ENCODE measurements around the gene AARS2. TPM values are rescaled to one million over a fixed set of nuclear protein-coding genes. Genes with fewer than 3 reads are reported as not detected.
"Not testable (repeated sequence)": the region's sequence is repeated elsewhere in the genome, so short reads cannot be mapped to it uniquely, and the experiment has no call there.

The AARS2 gene
- total RNA-seq, 2 experiments from 2014 or later, result 24.5 to 24.9 TPM

DNA sequence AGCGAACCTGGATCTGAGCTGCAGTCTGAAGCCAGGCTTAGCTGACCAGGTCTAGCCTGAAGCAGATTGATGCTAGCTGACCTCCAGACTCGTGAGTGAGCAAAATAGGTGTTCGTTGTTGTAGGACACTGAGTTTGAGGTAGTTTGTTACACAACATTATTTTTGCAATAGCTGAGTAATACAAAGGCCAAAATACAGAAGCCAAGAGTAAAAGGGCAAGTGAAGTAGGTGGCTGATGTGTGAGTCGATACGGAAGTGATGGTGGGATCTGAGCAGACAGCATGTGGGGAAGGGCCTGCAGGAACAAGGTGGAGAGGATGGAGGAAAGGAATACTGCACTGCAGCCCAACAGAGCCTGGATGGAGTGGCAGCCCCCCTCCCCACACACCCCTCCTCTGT lies 20.8 kb upstream of the AARS2 start:
- ChIA-PET CTCF (interaction anchor here (7.9 kb wide), 1 partner anchor 67 kb away, joined by 64 read pairs; the partner anchor contains the start of gene NFKBIE), POLR2A (no interaction called here)

DNA sequence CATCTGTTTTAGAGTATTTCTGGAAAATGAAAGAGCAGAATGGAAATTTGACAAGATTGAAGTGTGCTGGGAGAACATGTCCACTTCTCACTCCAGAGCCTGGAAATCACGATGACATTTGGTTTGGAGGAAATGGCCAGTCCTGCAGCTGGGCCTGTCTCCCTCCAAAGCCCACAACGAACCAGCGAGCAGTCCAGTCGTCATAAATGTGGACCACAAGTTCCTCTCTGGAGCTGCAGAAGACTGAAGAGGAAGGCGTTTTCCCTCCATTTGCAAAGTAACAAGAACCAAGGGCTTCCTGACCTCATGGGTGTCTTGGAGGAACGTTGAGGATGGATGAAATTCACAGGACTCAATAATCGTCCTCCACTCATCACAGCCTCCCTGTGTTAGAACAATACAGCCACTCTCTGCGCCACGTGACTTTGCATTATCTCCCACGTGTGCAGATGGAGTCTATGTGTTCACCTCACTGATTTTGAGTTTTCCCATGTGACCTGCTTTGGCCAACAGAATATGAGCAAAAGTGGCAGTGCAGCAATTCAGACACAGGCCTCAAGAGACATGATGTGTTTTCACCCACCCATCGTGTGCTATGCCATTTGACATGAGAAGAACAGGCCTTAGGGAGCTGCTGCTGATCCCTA lies 20.2 kb upstream of the AARS2 start:
- ChIA-PET CTCF (interaction anchor here (7.9 kb wide), 1 partner anchor 67 kb away, joined by 64 read pairs; the partner anchor contains the start of gene NFKBIE), POLR2A (no interaction called here)

DNA sequence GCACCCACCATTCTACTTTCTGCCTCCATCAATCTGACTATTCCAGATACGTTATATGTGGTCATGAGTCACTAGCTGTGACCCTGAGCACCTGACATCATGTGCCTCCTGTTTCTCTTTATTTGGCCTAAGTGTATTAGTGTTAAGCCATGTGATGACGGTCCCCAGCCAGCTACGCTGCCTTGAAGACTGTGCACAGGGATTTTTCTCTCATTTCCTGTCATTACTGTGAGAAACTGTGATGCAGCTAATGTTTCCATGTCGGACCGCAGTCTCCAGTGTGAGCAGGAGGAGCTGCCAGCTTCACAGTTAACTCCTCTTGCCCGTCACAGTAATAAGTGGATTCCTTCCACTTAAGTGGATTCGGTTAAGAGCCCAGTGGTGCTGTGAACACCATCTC lies 19.4 kb upstream of the AARS2 start:
- CTCF ChIA-PET, result interaction anchor here (7.9 kb wide), 1 partner anchor 66 kb away, joined by 64 read pairs; the partner anchor contains the start of gene NFKBIE
- POLR2A ChIA-PET, result no interaction called here

DNA sequence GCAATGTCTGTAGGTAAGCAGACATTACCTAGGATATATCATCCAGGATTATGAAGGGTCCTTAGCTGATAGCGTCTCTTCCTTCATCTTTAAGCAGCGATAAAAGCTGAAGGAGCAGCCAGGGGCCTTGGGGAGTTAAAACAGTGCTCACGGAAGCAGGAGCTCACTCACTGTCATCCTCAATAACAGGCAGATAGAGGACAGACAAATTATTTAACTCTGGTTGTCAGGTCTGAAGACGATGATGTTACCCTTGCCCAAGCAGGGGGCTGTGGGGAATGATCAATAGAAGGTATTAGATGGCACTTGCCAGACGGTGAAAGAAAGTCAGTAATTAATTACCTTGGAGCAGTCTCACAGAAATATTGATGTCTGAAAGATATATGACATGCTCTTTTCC lies 16.7 kb upstream of the AARS2 start:
- CTCF ChIA-PET, result interaction anchor here (1.0 kb wide), 1 partner anchor 66 kb away, joined by 3 read pairs; no protein-coding TSS in a partner anchor
- POLR2A ChIA-PET, result no interaction called here

DNA sequence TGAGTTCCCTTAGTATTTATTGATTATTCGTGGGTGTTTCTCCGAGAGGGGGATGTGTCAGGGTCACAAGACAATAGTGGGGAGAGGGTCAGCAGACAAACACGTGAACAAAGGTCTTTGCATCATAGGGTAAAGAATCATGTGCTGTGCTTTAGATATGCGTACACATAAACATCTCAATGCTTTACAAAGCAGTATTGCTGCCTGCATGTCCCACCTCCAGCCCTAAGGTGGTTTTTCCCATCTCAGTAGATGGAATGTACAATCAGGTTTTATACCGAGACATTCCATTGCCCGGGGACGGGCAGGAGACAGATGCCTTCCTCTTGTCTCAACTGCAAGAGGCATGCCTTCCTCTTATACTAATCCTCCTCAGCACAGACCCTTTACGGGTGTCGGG lies 15.1 kb upstream of the AARS2 start:
- POLR2A ChIA-PET, CTCF ChIA-PET: not testable (repeated sequence)

DNA sequence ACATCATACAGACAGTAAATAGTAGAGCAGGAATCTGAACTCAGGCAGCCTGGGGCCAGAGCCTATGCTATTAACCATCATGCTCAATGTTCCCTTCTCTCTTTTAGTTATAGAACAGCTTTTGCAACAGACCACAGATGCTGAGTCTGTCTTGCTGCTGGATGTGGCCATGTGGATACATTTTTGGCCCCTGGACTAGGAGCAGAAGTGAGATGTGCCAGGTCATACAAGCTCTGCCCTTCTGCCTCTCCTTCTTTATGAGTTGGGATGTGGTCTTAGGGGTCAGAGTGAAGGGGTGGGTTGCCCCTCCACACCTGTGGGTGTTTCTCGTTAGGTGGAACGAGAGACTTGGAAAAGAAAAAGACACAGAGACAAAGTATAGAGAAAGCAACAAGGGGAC lies 14.6 kb upstream of the AARS2 start:
- CTCF ChIA-PET, result no interaction called here
- POLR2A ChIA-PET, result no interaction called here

DNA sequence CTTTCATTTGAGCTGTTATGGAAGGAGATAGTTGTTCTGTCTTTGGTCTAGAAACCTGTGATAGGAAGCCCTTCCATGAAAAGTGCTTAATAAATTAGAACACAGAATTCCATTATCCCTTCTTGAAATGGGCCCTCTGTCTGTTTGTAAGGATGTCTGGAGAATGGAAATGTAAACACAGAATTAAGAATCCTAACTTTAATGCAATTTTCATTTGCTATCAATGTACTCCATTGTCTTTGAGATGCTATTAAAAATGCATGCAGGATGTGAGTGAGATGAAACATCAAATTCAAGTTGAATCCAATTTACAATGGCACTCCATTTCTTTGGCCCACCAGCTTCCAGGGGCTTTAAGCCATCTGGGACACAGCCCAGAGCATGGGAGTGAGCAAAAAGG lies 13.9 kb upstream of the AARS2 start:
- CTCF ChIA-PET, result no interaction called here
- POLR2A ChIA-PET, result no interaction called here

DNA sequence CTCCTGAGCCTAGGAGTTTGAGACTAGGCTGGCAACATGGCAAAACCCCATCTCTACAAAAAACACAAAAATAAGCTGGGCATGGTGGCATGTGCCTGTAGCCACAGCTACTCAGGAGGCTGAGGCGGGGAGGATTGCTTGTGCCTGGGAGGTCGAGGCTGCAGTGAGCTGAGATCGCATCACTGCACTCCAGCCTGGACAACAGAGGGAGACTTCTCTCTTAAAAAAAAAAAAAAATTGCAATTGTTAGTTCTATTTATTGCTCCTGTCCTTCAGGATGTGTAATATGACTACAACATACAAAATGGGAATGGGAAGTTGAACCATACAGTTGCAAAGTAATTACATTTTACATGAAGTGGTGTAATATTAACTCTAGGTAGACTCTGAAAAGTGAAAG lies 8.1 kb upstream of the AARS2 start:
- POLR2A ChIA-PET, result no interaction called here
- CTCF ChIA-PET, result interaction anchor here (1.3 kb wide), 1 partner anchor 100 kb away, joined by 3 read pairs; no protein-coding TSS in a partner anchor

DNA sequence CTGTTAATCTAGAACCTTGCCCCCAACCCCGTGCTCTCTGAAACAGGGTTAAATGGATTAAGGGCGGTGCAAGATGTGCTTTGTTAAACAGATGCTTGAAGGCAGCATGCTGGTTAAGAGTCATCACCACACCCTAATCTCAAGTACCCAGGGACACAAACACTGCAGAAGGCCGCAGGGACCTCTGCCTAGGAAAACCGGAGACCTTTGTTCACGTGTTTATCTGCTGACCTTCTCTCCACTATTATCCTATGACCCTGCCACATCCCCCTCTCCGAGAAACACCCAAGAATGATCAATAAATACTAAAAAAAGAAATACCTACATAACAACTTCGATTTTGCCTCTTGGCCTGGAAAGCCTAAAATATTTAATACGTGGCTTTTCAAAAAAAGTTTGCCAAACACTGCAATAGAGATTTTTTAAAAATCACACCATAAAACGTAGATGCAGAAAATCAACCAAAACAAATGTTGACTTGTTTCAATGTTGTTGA lies 4.0 kb upstream of the AARS2 start:
- POLR2A ChIA-PET, CTCF ChIA-PET: not testable (repeated sequence)

DNA sequence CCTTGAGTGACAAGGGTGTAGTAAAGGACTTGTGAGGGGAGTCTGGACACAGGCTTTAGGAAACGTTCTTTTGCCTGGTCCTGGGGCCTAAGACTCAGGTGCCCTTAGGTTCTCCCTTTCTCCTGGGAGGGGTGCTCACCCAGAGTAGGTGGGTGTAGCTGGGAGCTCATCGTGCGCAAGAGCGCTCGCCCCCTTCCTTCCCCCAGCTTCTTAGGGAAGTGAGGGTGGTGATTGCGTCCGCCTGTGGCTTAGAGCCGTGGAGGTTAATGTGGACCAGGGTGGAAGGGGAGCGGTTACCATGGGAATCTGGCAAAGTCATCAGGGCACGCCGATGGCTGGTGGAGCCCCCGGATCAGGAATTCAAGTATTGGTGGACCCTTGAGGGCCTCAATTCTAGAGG lies 3.3 kb upstream of the AARS2 start:
- POLR2A ChIA-PET, result no interaction called here

DNA sequence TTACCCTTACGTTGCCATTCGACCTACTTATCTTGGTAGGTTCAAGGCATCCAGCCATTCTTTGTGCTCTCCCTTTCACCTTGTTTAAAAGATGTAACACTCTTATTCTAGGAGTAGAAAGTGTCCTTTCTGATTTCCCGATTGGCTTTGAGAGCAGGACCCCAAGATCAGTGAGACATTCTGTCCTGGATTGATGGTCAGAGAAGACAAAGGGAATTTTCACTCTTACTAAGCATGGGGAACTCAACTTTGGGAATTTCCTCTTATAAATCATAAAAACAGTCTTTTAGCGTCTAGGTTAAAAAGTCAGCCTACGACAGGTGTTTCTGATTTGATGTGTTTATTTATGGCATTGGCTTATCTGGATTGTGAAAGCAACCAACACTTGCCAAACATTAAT lies 2.8 kb upstream of the AARS2 start:
- CTCF ChIA-PET, result no interaction called here
- POLR2A ChIA-PET, result no interaction called here

More for the DNA sequence above, 3.3 kb upstream of the AARS2 start:
- CTCF ChIA-PET, result no interaction called here

DNA sequence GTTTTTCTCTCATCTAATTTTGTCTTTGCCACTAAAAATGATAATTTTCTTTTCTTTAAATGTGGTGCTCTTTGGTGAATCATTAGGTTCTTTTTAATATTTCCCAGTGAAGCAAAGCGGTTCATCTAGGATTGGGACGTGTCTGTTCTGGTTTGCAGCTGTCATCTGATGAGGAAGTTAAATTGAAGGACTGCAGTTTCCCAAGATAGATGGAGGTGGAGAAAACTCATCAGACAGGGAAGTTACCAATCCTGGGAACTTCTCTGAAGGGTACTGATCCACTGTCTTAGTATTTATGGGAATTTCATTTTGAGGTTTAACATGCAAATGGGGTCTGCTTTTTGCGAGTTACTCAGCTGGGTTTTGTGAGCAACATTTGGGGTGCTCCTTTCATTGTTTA lies 2.4 kb upstream of the AARS2 start:
- CTCF ChIA-PET, result interaction anchor here (0.8 kb wide), 1 partner anchor 48 kb away, joined by 3 read pairs; no protein-coding TSS in a partner anchor
- POLR2A ChIA-PET, result no interaction called here

DNA sequence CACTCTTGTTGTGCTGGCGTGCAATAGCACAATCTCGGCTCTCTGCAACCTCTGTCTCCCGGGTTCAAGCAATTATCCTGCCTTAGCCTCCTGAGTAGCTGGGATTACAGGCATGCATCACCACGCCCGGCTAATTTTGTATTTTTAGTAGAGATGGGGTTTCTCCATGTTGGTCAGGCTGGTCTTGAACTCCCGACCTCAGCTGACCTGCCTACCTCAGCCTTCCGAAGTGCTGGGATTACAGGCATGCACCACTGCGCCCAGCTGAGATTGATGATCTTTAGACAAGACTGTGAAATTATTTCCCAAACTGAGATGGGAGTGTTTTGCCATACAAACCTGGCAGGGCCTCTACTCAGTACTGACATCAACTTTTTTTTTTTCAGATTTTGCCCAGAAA lies 1.5 kb upstream of the AARS2 start:
- ChIA-PET POLR2A (interaction anchor here (0.6 kb wide), 1 partner anchor 33 kb away, joined by 3 read pairs; no protein-coding TSS in a partner anchor), CTCF (interaction anchor here (0.8 to 2.7 kb wide), 2 partner anchors 10 to 47 kb away, joined by 3 to 16 read pairs; no protein-coding TSS in a partner anchor)

DNA sequence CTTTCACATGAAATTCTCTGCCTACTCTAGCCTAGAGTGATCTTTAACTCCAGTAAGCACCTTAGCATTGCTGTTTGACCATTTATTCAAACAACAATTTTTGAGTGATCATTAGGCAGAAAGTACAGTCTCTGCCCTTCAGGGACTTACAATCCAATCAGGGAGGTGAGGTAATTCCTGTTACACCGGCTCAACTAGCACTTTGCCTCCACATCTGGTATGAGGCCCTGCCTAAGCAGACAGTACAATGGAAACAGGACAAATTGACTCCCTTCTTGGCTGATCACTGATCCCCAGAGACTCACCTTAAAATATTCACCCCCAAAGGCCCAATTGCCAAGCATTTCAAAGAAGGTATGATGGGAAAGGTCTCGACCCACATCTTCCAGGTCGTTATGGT lies 1.4 kb downstream of the AARS2 start:
- ChIA-PET CTCF (interaction anchor here (1.6 to 1.8 kb wide), 2 partner anchors 43 to 45 kb away, joined by 6 to 7 read pairs; no protein-coding TSS in a partner anchor), POLR2A (no interaction called here)

DNA sequence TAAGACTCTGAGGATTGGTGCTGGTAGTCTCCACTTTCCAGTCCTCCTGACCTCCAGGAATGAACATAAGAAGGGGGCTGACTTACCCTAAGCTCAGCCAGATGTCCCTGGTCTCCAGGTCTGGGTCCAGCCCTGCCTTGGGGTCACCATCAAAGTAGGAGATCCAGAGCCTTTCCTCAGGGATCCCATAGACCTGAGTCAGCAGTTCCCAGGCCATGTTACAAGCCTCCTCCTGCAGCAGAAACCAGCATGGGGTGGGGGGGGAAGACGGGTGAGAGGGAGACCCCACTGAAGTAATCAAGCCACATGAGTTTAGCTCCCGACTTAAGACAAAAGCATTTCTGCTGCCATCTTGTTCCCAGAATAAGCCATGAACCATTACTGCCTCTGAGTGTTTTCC lies 1.8 kb downstream of the AARS2 start:
- ChIA-PET CTCF (interaction anchor here (1.8 kb wide), 1 partner anchor 43 kb away, joined by 6 read pairs; no protein-coding TSS in a partner anchor), POLR2A (no interaction called here)

DNA sequence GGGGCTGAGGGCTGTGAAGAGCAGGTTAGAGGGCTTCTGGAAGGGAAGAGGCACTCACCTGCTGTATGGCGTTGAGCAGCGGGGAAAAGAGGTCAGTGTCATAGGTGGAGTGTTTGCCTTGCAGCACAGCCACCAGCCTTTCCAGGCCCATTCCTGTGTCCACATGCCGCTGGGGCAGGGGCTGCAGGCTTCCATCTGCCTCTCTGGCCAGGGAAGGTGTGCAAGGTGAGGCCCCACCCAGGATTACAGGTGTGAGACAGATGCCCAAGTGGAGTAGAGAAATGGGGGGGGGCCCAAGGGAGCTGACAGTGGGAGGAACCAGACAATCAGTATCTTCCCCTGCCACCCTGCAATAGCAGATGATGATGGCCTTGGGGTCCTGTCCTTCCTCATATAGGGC lies 2.9 kb downstream of the AARS2 start:
- POLR2A ChIA-PET, result no interaction called here
- CTCF ChIA-PET, result interaction anchor here (1.5 kb wide), 1 partner anchor 11 kb away, joined by 8 read pairs; no protein-coding TSS in a partner anchor

DNA sequence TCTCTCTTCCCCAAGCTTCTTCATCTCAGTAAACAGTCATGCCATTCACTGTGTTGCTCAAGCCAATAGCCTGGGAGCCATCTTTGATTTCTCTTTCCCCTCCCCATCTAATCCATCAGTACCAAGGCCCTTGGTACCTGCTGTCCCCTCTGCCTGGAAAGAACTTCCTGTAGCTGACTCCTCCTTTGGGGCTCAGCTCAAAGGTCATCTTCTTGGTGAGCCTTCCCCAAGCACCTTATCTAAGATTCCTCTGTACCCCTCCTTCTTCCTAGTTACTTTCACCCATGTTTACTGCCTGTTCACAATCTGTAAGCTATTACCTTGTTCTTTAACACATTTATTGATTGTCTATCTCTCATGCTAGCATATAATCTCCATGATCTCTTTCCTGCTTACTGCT lies 3.5 kb downstream of the AARS2 start:
- ChIA-PET CTCF (interaction anchor here (1.0 to 1.5 kb wide), 2 partner anchors 11 to 42 kb away, joined by 3 to 8 read pairs; no protein-coding TSS in a partner anchor), POLR2A (interaction anchor here (1.0 kb wide), 1 partner anchor 11 kb away, joined by 4 read pairs; no protein-coding TSS in a partner anchor)

DNA sequence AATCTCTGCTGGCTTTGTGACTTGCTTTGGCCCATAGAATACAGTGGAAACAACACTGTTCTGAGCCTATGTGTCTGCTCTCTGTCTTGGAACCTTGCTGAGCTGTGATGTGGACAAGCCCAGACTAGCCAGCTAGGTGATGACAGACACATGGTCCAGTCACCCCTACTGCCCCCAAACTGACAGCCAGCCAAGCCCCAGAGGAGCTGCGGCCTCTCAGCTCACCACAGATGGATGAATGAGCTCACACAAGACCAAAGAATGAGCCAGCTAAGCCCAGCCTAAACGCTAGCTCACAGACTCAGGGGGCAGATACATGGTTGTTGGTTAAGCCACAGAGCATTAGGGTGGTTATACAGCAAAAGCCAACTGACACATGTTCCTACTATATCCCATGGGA lies 4.1 kb downstream of the AARS2 start:
- ChIA-PET POLR2A (interaction anchor here (1.0 kb wide), 1 partner anchor 11 kb away, joined by 4 read pairs; no protein-coding TSS in a partner anchor), CTCF (interaction anchor here (1.0 to 1.5 kb wide), 2 partner anchors 10 to 41 kb away, joined by 3 to 8 read pairs; no protein-coding TSS in a partner anchor)

DNA sequence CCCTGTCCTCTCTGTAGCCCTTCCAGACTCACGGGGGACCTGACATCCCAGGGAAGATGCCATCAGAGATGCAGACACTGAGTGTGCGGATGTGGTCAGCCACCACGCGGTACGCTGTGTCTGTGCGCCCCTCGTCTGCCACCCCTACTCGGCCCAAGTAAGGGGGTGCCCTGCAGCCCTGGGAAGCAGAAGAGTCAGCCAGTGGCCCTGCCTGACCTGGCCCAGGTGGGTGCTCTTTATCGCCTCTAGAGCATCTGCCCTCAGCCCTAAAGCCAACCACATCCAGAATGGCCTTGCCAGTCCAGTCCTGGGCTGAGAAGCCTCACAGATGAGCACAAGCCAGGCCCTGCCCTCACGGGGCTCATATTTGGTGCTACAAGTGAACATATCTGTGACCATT lies 5.9 kb downstream of the AARS2 start:
- ChIA-PET POLR2A (no interaction called here), CTCF (interaction anchor here (4.2 kb wide), 1 partner anchor 39 kb away, joined by 18 read pairs; no protein-coding TSS in a partner anchor)

DNA sequence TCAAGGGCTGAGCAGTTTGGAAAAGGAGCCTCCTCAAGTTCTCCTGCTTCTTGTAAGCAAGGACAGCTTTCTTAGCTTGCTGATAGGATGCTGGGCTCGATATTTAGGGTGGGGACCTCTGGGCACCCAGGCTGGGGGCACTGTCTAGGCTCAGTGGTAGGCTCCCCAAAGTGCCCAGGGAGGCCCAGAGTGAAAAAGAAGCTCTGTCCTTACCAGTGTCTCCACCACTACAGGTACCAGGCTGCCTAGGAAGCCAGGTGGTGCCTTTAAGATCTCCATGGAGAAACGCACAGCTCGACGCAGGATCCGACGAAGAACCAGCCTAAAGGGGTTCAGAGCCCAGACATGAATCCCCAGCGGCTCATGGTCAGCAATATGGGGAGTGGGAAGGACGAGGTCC lies 6.4 kb downstream of the AARS2 start:
- ChIA-PET POLR2A (no interaction called here), CTCF (interaction anchor here (4.2 kb wide), 1 partner anchor 38 kb away, joined by 18 read pairs; no protein-coding TSS in a partner anchor)
